Immature natural killer cell (primary cell): ENCODE measurements around the gene PCSK9. TPM values are rescaled to one million over a fixed set of nuclear protein-coding genes. Genes with fewer than 3 reads are reported as not detected.
"Not testable (repeated sequence)": the region's sequence is repeated elsewhere in the genome, so short reads cannot be mapped to it uniquely, and the experiment has no call there.

ENCODE experiments used
- DNase-seq, 3 donors: peaks; one replicate each; pipeline ENCODE4 v3.0.0; 2022; ENCODE audit warnings: mixed read lengths in 1 of 3
- H3K27ac Mint-ChIP-seq, 6 donors: one replicate each; pipeline ENCODE4 v1.8.0; 2020; ENCODE audit warnings: mixed read lengths in 6 of 6, mild to moderate bottlenecking in 5 of 6, inconsistent platforms in 4 of 6, moderate library complexity in 3 of 6
- H3K27me3 Mint-ChIP-seq, 3 donors: one replicate each; pipeline ENCODE4 v1.8.0; 2020 to 2021; ENCODE audit warnings: low read depth in 3 of 3, mild to moderate bottlenecking in 3 of 3, mixed read lengths in 3 of 3, moderate library complexity in 3 of 3, inconsistent platforms in 1 of 3
- H3K36me3 Mint-ChIP-seq, 3 donors: one replicate each; pipeline ENCODE4 v1.8.0; 2020; ENCODE audit warnings: mixed read lengths in 3 of 3, inconsistent platforms in 2 of 3, mild to moderate bottlenecking in 2 of 3
- H3K4me1 Mint-ChIP-seq, 2 donors: one replicate each; pipeline ENCODE4 v1.8.0; 2020; ENCODE audit warnings: inconsistent platforms in 2 of 2, mild to moderate bottlenecking in 2 of 2, mixed read lengths in 2 of 2, moderate library complexity in 1 of 2
- H3K4me3 Mint-ChIP-seq, 5 donors: one replicate each; pipeline ENCODE4 v1.8.0; 2020; ENCODE audit warnings: mild to moderate bottlenecking in 5 of 5, mixed read lengths in 5 of 5, inconsistent platforms in 3 of 5, moderate library complexity in 3 of 5
- H3K9me3 Mint-ChIP-seq, 6 donors: one replicate each; pipeline ENCODE4 v1.8.0; 2020; ENCODE audit warnings: mild to moderate bottlenecking in 6 of 6, mixed read lengths in 6 of 6, inconsistent platforms in 4 of 6, moderate library complexity in 3 of 6
- polyA plus RNA-seq, 3 donors: library from polyadenylated mRNA; unstranded; fragments of 300-500 nt; fragmentation: Illumina TruSeq; gene quantifications; one replicate each; pipeline ENCODE4 v1.2.3, GENCODE V29; 2021

Gene PCSK9
- polyA plus RNA-seq, 3 donors from 2014 or later: not detected

- peak overlapping the region in 2 of 6 donors; percentile 12 for H3K27ac Mint-ChIP-seq
- no peak overlapping the region for H3K4me3 Mint-ChIP-seq
- H3K4me1 Mint-ChIP-seq: no peaks in the 10 kb centered on the region
- peaks cover 0 to 3% (median 2%) of the 10 kb centered on the region in 3 donors for H3K27me3 Mint-ChIP-seq
- no peak for DNase-seq
- no peaks in the 10 kb centered on the region for H3K9me3 Mint-ChIP-seq
- peaks cover 28 to 65% (median 47%) of the 10 kb centered on the region in 3 donors for H3K36me3 Mint-ChIP-seq
Observed at GRCh38 chr1:55078470-55078869, 39.1 kb downstream of the PCSK9 start.

DNA sequence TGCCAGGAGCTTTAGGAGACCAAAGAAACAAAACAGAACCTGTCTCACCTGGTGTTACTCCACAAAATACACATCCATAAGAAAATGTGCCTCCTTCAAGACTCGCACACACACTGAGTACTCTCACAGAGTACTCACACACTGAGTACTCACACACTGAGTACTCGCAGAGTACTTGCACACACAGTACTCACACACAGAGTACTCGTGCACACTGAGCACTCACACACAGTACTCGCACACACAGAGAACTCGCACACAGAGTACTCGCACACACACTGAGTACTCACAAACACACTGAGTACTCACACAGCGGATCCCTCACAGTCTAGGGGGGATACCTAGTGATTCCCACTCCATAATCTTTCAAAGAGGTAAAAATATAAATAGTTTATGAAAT lies 40.3 kb downstream of the PCSK9 start:
- no peaks in the 10 kb centered on the region for H3K9me3 Mint-ChIP-seq
- no peak for DNase-seq
- H3K4me1 Mint-ChIP-seq: no peaks in the 10 kb centered on the region
- H3K27ac Mint-ChIP-seq: no peak overlapping the region
- no peak overlapping the region for H3K4me3 Mint-ChIP-seq
- peaks cover 0 to 5% (median 2%) of the 10 kb centered on the region in 3 donors for H3K27me3 Mint-ChIP-seq
- H3K36me3 Mint-ChIP-seq: peaks cover 28 to 73% (median 49%) of the 10 kb centered on the region in 3 donors

DNA sequence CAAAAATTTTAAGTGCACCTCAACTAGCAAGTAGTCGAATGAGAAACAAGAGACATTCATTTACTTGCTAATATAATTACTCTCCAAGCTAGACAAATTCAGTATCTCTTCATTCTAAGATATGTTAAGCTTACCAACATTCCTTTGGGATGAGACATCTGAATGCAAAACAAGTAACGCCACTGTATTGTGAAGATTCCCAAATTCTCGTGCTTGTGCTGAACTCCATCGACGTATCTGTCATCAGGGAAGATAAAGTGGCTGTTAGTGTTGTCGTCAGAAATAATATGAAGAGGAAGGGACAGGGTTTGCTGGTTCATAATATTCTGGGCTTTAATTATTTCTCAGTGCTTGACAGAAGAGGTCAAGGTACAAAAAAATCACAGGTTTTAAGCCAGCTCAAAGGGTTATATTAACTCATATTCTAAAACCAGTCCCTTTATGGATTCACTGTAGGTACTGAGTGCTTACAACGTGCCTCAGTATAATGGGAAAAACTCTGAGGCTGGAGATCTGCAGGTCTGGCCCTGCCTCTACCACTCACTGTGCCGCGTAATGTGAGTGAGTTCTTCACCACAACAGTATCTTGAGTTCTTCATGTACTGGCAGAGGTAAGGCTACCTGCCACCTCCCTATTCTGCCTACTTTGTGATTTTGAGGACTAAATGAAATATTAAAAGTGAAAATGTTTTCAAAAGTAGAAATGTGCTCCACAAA lies 42.0 kb downstream of the PCSK9 start:
- peaks cover 31 to 72% (median 48%) of the 10 kb centered on the region in 3 donors for H3K36me3 Mint-ChIP-seq
- H3K4me3 Mint-ChIP-seq: no peak overlapping the region
- no peaks in the 10 kb centered on the region for H3K9me3 Mint-ChIP-seq
- no peak for DNase-seq
- peaks cover 0 to 5% (median 2%) of the 10 kb centered on the region in 3 donors for H3K27me3 Mint-ChIP-seq
- H3K27ac Mint-ChIP-seq: peak overlapping the region in 2 of 6 donors; percentile 3 to 35
- no peaks in the 10 kb centered on the region for H3K4me1 Mint-ChIP-seq

GRCh38 chr1:55081905-55082296 lies 42.6 kb downstream of the PCSK9 start:
- Mint-ChIP-seq H3K4me3 (no peak overlapping the region), H3K27ac (peak overlapping the region in 2 of 6 donors; percentile 3 to 35), H3K9me3 (no peaks in the 10 kb centered on the region), H3K4me1 (no peaks in the 10 kb centered on the region), H3K36me3 (peaks cover 30 to 69% (median 47%) of the 10 kb centered on the region in 3 donors), H3K27me3 (peaks cover 0 to 5% (median 2%) of the 10 kb centered on the region in 3 donors)
- DNase-seq: no peak

DNA sequence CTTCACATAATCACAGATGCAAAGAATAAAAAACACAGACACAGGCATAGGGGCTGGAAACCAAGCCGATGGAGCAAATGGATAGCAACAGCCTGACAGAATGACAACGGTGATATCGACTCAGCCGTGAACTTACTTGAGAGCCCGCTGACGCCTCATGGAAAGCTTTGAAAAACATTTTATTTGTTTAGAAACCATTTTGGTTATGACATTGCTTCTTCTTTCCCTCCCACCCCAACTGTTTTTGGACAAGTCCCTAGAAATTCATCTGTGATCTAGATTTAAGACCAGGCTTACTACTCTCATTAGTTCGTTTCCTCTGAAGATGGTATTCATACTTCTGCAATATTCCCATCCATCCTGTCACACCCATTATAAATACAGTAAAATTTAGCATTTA lies 44.9 kb downstream of the PCSK9 start:
- H3K9me3 Mint-ChIP-seq: no peaks in the 10 kb centered on the region
- H3K27ac Mint-ChIP-seq: peak overlapping the region in 3 of 6 donors; percentile 6 to 58 (median 9)
- peaks cover 0 to 4% (median 3%) of the 10 kb centered on the region in 3 donors for H3K27me3 Mint-ChIP-seq
- H3K4me1 Mint-ChIP-seq: peaks cover 9 to 14% of the 10 kb centered on the region in 2 donors
- H3K4me3 Mint-ChIP-seq: no peak overlapping the region
- H3K36me3 Mint-ChIP-seq: peaks cover 34 to 72% (median 57%) of the 10 kb centered on the region in 3 donors
- DNase-seq: no peak

- no peak overlapping the region for H3K4me3 Mint-ChIP-seq
- H3K9me3 Mint-ChIP-seq: no peaks in the 10 kb centered on the region
- H3K4me1 Mint-ChIP-seq: peaks cover 9 to 14% of the 10 kb centered on the region in 2 donors
- peaks cover 32 to 77% (median 64%) of the 10 kb centered on the region in 3 donors for H3K36me3 Mint-ChIP-seq
- peaks cover 0 to 6% (median 3%) of the 10 kb centered on the region in 3 donors for H3K27me3 Mint-ChIP-seq
- DNase-seq: no peak
- H3K27ac Mint-ChIP-seq: peak overlapping the region in 2 of 6 donors; percentile 36 to 47
Observed at GRCh38 chr1:55087439-55087838, 48.1 kb downstream of the PCSK9 start.

- no peaks in the 10 kb centered on the region for H3K9me3 Mint-ChIP-seq
- peaks cover 9 to 14% of the 10 kb centered on the region in 2 donors for H3K4me1 Mint-ChIP-seq
- H3K27ac Mint-ChIP-seq: peak overlapping the region; percentile 6 to 67 (median 40)
- peaks cover 30 to 75% (median 61%) of the 10 kb centered on the region in 3 donors for H3K36me3 Mint-ChIP-seq
- H3K27me3 Mint-ChIP-seq: peaks cover 0 to 6% (median 2%) of the 10 kb centered on the region in 3 donors
- no peak overlapping the region for H3K4me3 Mint-ChIP-seq
- no peak for DNase-seq
Observed at GRCh38 chr1:55088413-55088812, 49.1 kb downstream of the PCSK9 start.

DNA sequence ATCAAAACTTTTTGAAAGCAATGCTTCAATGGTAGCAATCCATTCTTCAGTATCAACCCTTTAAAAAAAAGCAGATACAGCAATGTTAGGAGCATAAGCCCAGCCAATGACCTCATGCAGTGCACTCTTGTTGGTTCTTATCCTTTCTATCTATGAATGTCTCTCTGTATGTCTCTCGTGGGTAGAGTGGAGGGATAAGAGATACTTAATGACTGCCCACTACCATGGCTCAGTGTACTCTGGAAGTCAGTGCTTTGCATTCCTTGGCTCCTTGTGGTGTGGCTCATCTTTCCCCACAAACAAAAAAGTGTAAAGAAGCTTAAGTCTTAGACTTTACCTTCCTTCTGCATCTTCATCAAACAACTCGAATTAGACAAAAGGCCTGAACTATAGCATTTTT lies 50.3 kb downstream of the PCSK9 start:
- Mint-ChIP-seq H3K36me3 (peaks cover 34 to 76% (median 61%) of the 10 kb centered on the region in 3 donors), H3K27me3 (peaks cover 0 to 6% (median 0%) of the 10 kb centered on the region in 3 donors), H3K27ac (peak overlapping the region in 1 of 6 donors; percentile 14), H3K4me3 (no peak overlapping the region), H3K4me1 (peaks cover 9 to 14% of the 10 kb centered on the region in 2 donors), H3K9me3 (no peaks in the 10 kb centered on the region)
- no peak for DNase-seq

DNA sequence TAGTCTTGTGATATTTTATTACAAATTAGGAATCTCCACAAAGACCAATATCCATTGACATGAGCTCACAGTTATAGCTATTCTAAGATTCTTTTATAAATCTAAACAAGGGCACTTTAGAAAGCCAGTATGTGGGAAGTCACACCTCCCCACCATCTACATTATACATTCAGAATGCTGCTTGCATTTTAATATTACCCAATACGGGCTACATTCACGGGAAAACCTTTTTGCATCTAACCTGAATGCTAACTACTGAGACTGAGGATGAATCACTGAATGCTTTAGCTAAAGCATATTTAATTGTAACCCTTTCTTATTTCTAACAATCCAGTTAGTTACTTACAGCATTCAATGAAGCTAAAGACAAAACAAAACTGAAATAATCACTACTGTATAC lies 53.1 kb downstream of the PCSK9 start:
- Mint-ChIP-seq H3K27me3 (peaks cover 0 to 6% (median 0%) of the 10 kb centered on the region in 3 donors), H3K36me3 (peaks cover 40 to 87% (median 68%) of the 10 kb centered on the region in 3 donors), H3K4me3 (no peak overlapping the region), H3K4me1 (peaks cover 9 to 13% of the 10 kb centered on the region in 2 donors), H3K9me3 (no peaks in the 10 kb centered on the region), H3K27ac (peak overlapping the region in 1 of 6 donors; percentile 49)
- no peak for DNase-seq

DNA sequence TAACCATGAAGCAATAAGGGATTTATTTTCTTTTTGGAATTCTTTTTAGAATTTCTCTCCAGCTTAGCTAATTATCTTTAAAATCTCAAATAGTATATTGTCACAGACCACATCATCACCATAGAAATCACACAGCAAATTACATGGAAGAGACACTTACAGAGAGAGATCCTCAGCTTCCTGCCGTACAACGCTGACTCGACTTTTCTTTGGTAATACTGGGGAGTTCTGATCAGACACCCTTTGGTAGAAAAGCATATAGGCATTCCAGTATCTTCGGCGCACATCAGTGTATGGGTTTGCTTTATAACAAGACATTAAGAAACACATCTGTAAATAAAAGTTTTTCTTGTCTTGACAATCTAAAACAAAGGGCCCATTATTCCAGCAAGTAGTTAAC lies 55.7 kb downstream of the PCSK9 start:
- H3K36me3 Mint-ChIP-seq: peaks cover 32 to 87% (median 60%) of the 10 kb centered on the region in 3 donors
- no peak for DNase-seq
- peaks cover 0 to 2% (median 0%) of the 10 kb centered on the region in 3 donors for H3K27me3 Mint-ChIP-seq
- no peaks in the 10 kb centered on the region for H3K9me3 Mint-ChIP-seq
- peak overlapping the region in 1 of 6 donors; percentile 13 for H3K27ac Mint-ChIP-seq
- no peaks in the 10 kb centered on the region for H3K4me1 Mint-ChIP-seq
- no peak overlapping the region for H3K4me3 Mint-ChIP-seq

GRCh38 chr1:55103891-55104290 lies 64.5 kb downstream of the PCSK9 start:
- Mint-ChIP-seq H3K27me3 (peaks cover 0 to 3% (median 2%) of the 10 kb centered on the region in 3 donors), H3K27ac (peak overlapping the region in 5 of 6 donors; percentile 14 to 44 (median 27)), H3K9me3 (no peaks in the 10 kb centered on the region), H3K36me3 (peaks cover 13 to 63% (median 33%) of the 10 kb centered on the region in 3 donors), H3K4me3 (no peak overlapping the region), H3K4me1 (peaks cover 0 to 3% of the 10 kb centered on the region in 2 donors)
- no peak for DNase-seq

GRCh38 chr1:55107101-55107500 lies 67.8 kb downstream of the PCSK9 start:
- H3K4me3 Mint-ChIP-seq: no peak overlapping the region
- peaks cover 0 to 3% (median 2%) of the 10 kb centered on the region in 3 donors for H3K27me3 Mint-ChIP-seq
- peak overlapping the region in 4 of 6 donors; percentile 4 to 52 (median 32) for H3K27ac Mint-ChIP-seq
- DNase-seq: no peak
- peaks cover 28 to 62% (median 48%) of the 10 kb centered on the region in 3 donors for H3K36me3 Mint-ChIP-seq
- H3K9me3 Mint-ChIP-seq: peaks cover 0 to under 1% (median 0%) of the 10 kb centered on the region in 6 donors
- H3K4me1 Mint-ChIP-seq: peaks cover 0 to 3% of the 10 kb centered on the region in 2 donors

DNA sequence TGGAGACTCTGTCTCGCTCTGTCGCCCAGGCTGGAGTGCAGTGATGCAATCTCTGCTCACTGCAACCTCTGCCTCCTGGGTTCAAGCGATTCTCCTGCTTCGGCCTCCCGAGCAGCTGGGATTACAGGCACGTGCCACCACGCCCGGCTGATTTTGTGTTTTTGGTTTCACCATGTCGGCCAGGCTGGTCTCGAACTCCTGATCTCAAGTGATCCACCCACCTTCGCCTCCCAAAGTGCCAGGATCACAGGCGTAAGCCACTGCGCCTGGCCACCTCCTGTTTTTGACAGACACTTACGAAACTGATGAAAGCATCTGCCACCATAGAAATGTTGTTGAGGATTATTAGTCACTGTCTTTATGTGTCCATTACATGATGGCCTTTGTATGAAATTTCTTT lies 69.7 kb downstream of the PCSK9 start:
- H3K4me3 Mint-ChIP-seq, H3K4me1 Mint-ChIP-seq, H3K9me3 Mint-ChIP-seq, H3K27me3 Mint-ChIP-seq, DNase-seq: not testable (repeated sequence)
- Mint-ChIP-seq H3K27ac (peak overlapping the region in 3 of 6 donors; percentile 27 to 56 (median 53)), H3K36me3 (peaks cover 41 to 64% (median 59%) of the 10 kb centered on the region in 3 donors)
